ENCODE measurements around the gene ETV3. TPM values are rescaled to one million over a fixed set of nuclear protein-coding genes. Genes with fewer than 3 reads are reported as not detected.
A peak's percentile ranks its signal among the peaks of the same experiment; 100 is the strongest.
"Not testable (repeated sequence)": the region's sequence is repeated elsewhere in the genome, so short reads cannot be mapped to it uniquely, and the experiment has no call there.

The ETV3 gene
- total RNA-seq, 2 donors from 2014 or later = 33.5 to 48.7 TPM

DNA sequence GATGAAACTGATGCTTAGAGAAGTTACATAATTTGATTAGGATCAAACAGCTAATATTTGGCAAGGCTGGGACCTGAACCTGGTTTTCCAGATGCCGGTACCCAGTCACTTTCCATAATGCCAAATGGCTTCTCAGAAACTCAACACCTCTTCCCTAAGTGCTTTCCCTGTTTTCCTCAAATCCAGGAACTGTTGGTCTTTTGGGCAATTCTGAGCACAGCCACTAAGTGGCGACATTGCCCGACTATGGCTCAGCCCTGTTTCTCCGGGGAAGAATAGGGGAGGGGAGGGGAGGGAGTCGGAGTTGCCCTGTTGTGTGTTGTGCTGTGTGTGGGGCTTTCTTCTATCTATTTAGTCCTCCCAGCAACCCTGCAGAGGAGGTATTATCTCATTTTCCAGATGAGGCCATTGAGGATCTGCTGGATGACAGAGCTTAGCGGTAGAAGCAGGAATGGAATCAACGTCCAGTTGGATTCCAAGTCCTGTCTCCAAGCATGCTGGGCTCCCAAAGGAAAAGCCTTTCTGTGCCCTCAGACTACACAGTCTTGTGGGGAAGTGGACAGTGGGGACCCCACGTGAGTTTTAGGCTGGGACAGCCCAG, 33.8 kb upstream of the ETV3 start:
- not testable (repeated sequence) for H3K36me3 Mint-ChIP-seq (ENCODE audit: insufficient read depth in 2 of 2); ATAC-seq (replicated peaks in 1 of 2)

GRCh38 chr1:157170677-157171515, 32.7 kb upstream of the ETV3 start:
- H3K9me3 Mint-ChIP-seq = no peaks in the 10 kb centered on the region
- H3K36me3 Mint-ChIP-seq (ENCODE audit: insufficient read depth in 2 of 2) = no peaks in the 10 kb centered on the region
- H3K27ac Mint-ChIP-seq = no peak overlapping the region
- no peak overlapping the region for H3K4me3 Mint-ChIP-seq
- H3K4me1 Mint-ChIP-seq (ENCODE audit: low read depth) = no peaks in the 10 kb centered on the region
- DNase-seq (peak; percentile 48 to 51), ATAC-seq (replicated peaks in 1 of 2) (no peak)
- peaks cover 17% of the 10 kb centered on the region for H3K27me3 Mint-ChIP-seq (ENCODE audit: low read depth)

More for the DNA sequence above, 33.8 kb upstream of the ETV3 start:
- not testable (repeated sequence) for DNase-seq; H3K27ac Mint-ChIP-seq; H3K4me1 Mint-ChIP-seq (ENCODE audit: low read depth); H3K9me3 Mint-ChIP-seq; H3K4me3 Mint-ChIP-seq
- H3K27me3 Mint-ChIP-seq (ENCODE audit: low read depth) = peaks cover 28% of the 10 kb centered on the region

- Mint-ChIP-seq H3K4me1 (ENCODE audit: low read depth) (peaks cover 7% of the 10 kb centered on the region), H3K4me3 (no peak overlapping the region), H3K27ac (no peak overlapping the region), H3K27me3 (ENCODE audit: low read depth) (peaks cover 25% of the 10 kb centered on the region), H3K36me3 (ENCODE audit: insufficient read depth in 2 of 2) (no peaks in the 10 kb centered on the region), H3K9me3 (no peaks in the 10 kb centered on the region)
- no peak for DNase-seq
- ATAC-seq (replicated peaks in 1 of 2) = no peak
Measured at GRCh38 chr1:157168015-157168414, 29.8 kb upstream of the ETV3 start.

- Mint-ChIP-seq H3K9me3 (no peaks in the 10 kb centered on the region), H3K36me3 (ENCODE audit: insufficient read depth in 2 of 2) (no peaks in the 10 kb centered on the region), H3K4me3 (no peak overlapping the region), H3K4me1 (ENCODE audit: low read depth) (peaks cover 7% of the 10 kb centered on the region), H3K27ac (no peak overlapping the region), H3K27me3 (ENCODE audit: low read depth) (peaks cover 25% of the 10 kb centered on the region)
- DNase-seq (no peak), ATAC-seq (replicated peaks in 1 of 2) (no peak)
Measured at GRCh38 chr1:157167437-157167836, 29.2 kb upstream of the ETV3 start.

- ATAC-seq (replicated peaks in 1 of 2) (no peak), DNase-seq (no peak)
- Mint-ChIP-seq H3K27me3 (ENCODE audit: low read depth) (peaks cover 25% of the 10 kb centered on the region), H3K4me3 (no peak overlapping the region), H3K9me3 (no peaks in the 10 kb centered on the region), H3K4me1 (ENCODE audit: low read depth) (peaks cover 7% of the 10 kb centered on the region), H3K27ac (no peak overlapping the region), H3K36me3 (ENCODE audit: insufficient read depth in 2 of 2) (no peaks in the 10 kb centered on the region)
Measured at GRCh38 chr1:157166590-157166989, 28.4 kb upstream of the ETV3 start.

- peaks cover 15% of the 10 kb centered on the region for H3K27me3 Mint-ChIP-seq (ENCODE audit: low read depth)
- H3K36me3 Mint-ChIP-seq (ENCODE audit: insufficient read depth in 2 of 2) = no peaks in the 10 kb centered on the region
- peaks cover 7% of the 10 kb centered on the region for H3K4me1 Mint-ChIP-seq (ENCODE audit: low read depth)
- ATAC-seq (replicated peaks in 1 of 2) (peak; percentile 64 to 72), DNase-seq (peak; percentile 78 to 82)
- H3K4me3 Mint-ChIP-seq = peak overlapping the region in 1 of 2 donors; percentile 80
- no peaks in the 10 kb centered on the region for H3K9me3 Mint-ChIP-seq
- H3K27ac Mint-ChIP-seq = no peak overlapping the region
Measured at GRCh38 chr1:157163273-157164127, 25.3 kb upstream of the ETV3 start.

DNA sequence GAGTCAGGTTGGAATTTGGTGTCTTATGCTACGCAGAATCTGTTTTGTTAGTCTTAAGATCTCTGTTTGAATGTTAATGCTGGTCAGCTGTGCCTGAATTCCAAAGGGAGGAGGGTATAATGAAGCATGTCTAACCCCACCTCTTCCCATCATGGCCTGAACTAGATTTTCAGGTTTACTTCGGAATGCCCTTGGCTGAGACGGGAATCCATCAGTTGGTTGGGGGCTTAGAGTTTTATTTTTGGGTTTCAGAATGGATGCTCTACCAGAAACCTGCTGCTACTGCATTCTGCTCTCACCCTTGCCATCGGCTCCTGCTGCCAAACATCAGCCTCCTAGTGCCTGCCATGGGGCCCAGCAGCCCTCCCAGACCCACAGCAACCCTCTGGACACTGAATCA, 24.1 kb upstream of the ETV3 start:
- no peak overlapping the region for H3K4me3 Mint-ChIP-seq
- peaks cover 22% of the 10 kb centered on the region for H3K27me3 Mint-ChIP-seq (ENCODE audit: low read depth)
- H3K27ac Mint-ChIP-seq = no peak overlapping the region
- no peak for ATAC-seq (replicated peaks in 1 of 2)
- peaks cover 7% of the 10 kb centered on the region for H3K4me1 Mint-ChIP-seq (ENCODE audit: low read depth)
- DNase-seq = no peak
- H3K36me3 Mint-ChIP-seq (ENCODE audit: insufficient read depth in 2 of 2) = no peaks in the 10 kb centered on the region
- no peaks in the 10 kb centered on the region for H3K9me3 Mint-ChIP-seq

- Mint-ChIP-seq H3K4me1 (ENCODE audit: low read depth) (peaks cover 7% of the 10 kb centered on the region), H3K4me3 (no peak overlapping the region), H3K9me3 (no peaks in the 10 kb centered on the region), H3K27me3 (ENCODE audit: low read depth) (peaks cover 24% of the 10 kb centered on the region), H3K27ac (no peak overlapping the region), H3K36me3 (ENCODE audit: insufficient read depth in 2 of 2) (no peaks in the 10 kb centered on the region)
- DNase-seq = no peak
- ATAC-seq (replicated peaks in 1 of 2) = no peak
Measured at GRCh38 chr1:157161901-157162300, 23.7 kb upstream of the ETV3 start.

- Mint-ChIP-seq H3K27me3 (ENCODE audit: low read depth) (peaks cover 28% of the 10 kb centered on the region), H3K27ac (no peak overlapping the region), H3K4me3 (no peak overlapping the region), H3K9me3 (no peaks in the 10 kb centered on the region), H3K36me3 (ENCODE audit: insufficient read depth in 2 of 2) (no peaks in the 10 kb centered on the region), H3K4me1 (ENCODE audit: low read depth) (peaks cover 13% of the 10 kb centered on the region)
- DNase-seq (no peak), ATAC-seq (replicated peaks in 1 of 2) (no peak)
Measured at GRCh38 chr1:157158967-157159366, 20.8 kb upstream of the ETV3 start.

- H3K9me3 Mint-ChIP-seq = no peaks in the 10 kb centered on the region
- no peak overlapping the region for H3K27ac Mint-ChIP-seq
- peaks cover 21% of the 10 kb centered on the region for H3K27me3 Mint-ChIP-seq (ENCODE audit: low read depth)
- DNase-seq (no peak), ATAC-seq (replicated peaks in 1 of 2) (no peak)
- H3K4me3 Mint-ChIP-seq = no peak overlapping the region
- peaks cover 12% of the 10 kb centered on the region for H3K4me1 Mint-ChIP-seq (ENCODE audit: low read depth)
- no peaks in the 10 kb centered on the region for H3K36me3 Mint-ChIP-seq (ENCODE audit: insufficient read depth in 2 of 2)
Measured at GRCh38 chr1:157157501-157158190, 19.5 kb upstream of the ETV3 start.

GRCh38 chr1:157156058-157156541, 17.9 kb upstream of the ETV3 start:
- H3K4me3 Mint-ChIP-seq = peak overlapping the region; percentile 45 to 69
- peak; percentile 80 to 85 for DNase-seq

DNA sequence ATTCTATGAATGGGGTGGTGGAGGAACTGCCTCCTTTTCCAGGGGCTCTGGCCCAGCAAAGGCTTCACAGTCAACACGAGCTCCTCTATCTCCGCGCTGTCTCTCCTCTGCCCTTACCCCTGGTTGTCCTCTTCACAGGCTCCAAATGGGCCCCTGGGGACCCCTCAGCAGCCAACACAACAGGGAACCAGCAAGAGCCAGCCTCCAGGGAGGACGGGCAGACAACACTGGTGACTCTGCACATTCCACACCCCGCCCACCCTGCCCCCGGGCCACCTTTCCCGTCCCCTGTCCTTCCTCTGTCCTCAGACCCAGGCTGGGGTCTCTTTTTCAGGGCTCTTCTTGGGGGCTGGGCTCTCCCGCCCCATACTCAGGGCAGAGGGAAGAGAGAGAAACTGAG, 17.5 kb upstream of the ETV3 start:
- peaks cover 21% of the 10 kb centered on the region for H3K27me3 Mint-ChIP-seq (ENCODE audit: low read depth)
- no peaks in the 10 kb centered on the region for H3K36me3 Mint-ChIP-seq (ENCODE audit: insufficient read depth in 2 of 2)
- ATAC-seq (replicated peaks in 1 of 2) (peak; percentile 13 to 17), DNase-seq (no peak)
- H3K4me1 Mint-ChIP-seq (ENCODE audit: low read depth) = peaks cover 18% of the 10 kb centered on the region
- peak overlapping the region; percentile 45 to 69 for H3K4me3 Mint-ChIP-seq
- no peaks in the 10 kb centered on the region for H3K9me3 Mint-ChIP-seq
- H3K27ac Mint-ChIP-seq = peak overlapping the region; percentile 48

More at GRCh38 chr1:157156058-157156541, 17.9 kb upstream of the ETV3 start:
- Mint-ChIP-seq H3K9me3 (no peaks in the 10 kb centered on the region), H3K4me1 (ENCODE audit: low read depth) (peaks cover 14% of the 10 kb centered on the region), H3K27ac (peak overlapping the region; percentile 48), H3K36me3 (ENCODE audit: insufficient read depth in 2 of 2) (no peaks in the 10 kb centered on the region), H3K27me3 (ENCODE audit: low read depth) (peaks cover 21% of the 10 kb centered on the region)
- peak; percentile 75 to 81 for ATAC-seq (replicated peaks in 1 of 2)
